ENCODE measurements around the gene NOM1. TPM values are rescaled to one million over a fixed set of nuclear protein-coding genes. Genes with fewer than 3 reads are reported as not detected.

The NOM1 gene
- total and polyA plus RNA-seq, 2 experiments from 2014 or later: 17.7 to 36.5 TPM

DNA sequence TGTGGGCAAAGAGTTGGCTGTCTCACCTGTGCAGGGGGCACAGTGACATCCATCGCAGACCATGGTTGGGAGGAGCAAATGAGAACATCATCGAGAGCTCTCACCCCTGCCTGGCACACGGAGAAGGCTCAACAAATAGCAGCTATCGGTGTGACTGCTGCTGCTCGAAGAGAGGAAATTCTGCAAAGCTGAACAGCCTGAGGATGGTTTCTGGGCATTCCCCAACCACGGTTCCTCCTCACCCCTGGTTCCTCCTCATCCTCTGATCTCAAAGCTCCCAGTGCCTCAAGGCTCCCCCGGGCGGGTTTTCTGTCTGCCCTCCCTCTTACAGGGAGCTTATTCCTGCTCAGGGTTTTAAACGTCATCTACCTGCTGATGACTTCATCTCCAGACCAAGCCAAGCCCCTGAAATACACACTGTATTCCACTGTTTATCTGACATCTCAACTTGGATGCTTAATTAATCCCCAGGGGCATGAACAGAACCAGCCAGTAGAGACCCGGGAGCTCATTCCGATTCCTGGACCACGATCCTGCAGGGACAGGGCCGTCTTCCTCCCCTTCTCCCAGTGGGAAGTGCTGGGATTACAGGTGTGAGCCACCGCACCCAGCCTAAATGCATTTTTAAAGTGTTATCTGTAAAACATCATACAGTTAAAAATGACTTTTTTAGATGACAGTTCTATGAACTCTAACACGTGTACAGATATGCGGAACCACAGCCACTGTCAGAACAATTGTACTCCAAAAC is 19.5 kb upstream of the NOM1 start:
- H3K4me1 ChIP-seq (ENCODE audit: insufficient read depth): no peaks in the 10 kb centered on the region
- H3K79me2 ChIP-seq (replicated peaks; ENCODE audit: insufficient read depth): no peaks in the 10 kb centered on the region
- ATAC-seq (peak; percentile 57; the same call in 2 of the 3 replicates), DNase-seq (ENCODE audit: low spot score) (peak; percentile 21)
- Mint-ChIP-seq H3K27ac (no peak overlapping the region), H3K4me3 (no peak overlapping the region), H3K27me3 (ENCODE audit: insufficient read depth, low read depth, poor library complexity) (peaks cover 3% of the 10 kb centered on the region), H3K4me1 (peaks cover 6% of the 10 kb centered on the region; the same call in 2 of the 3 replicates), H3K9me3 (no peaks in the 10 kb centered on the region), H3K36me3 (ENCODE audit: low read depth) (no peaks in the 10 kb centered on the region)
- no peaks in the 10 kb centered on the region for H3K36me3 ChIP-seq (ENCODE audit: insufficient read depth)
- no peaks in the 10 kb centered on the region for H3F3A ChIP-seq (replicated peaks; ENCODE audit: low read depth)
- H4K20me1 ChIP-seq (replicated peaks; ENCODE audit: insufficient read depth): no peaks in the 10 kb centered on the region
- no peak overlapping the region for H3K27ac ChIP-seq (ENCODE audit: low read depth)
- no peak overlapping the region for H3K4me3 ChIP-seq
- H3K9me2 ChIP-seq (ENCODE audit: insufficient read depth): no peaks in the 10 kb centered on the region
- H3K27me3 ChIP-seq (ENCODE audit: insufficient read depth): no peaks in the 10 kb centered on the region
- TF ChIP-seq, protein P1, sequence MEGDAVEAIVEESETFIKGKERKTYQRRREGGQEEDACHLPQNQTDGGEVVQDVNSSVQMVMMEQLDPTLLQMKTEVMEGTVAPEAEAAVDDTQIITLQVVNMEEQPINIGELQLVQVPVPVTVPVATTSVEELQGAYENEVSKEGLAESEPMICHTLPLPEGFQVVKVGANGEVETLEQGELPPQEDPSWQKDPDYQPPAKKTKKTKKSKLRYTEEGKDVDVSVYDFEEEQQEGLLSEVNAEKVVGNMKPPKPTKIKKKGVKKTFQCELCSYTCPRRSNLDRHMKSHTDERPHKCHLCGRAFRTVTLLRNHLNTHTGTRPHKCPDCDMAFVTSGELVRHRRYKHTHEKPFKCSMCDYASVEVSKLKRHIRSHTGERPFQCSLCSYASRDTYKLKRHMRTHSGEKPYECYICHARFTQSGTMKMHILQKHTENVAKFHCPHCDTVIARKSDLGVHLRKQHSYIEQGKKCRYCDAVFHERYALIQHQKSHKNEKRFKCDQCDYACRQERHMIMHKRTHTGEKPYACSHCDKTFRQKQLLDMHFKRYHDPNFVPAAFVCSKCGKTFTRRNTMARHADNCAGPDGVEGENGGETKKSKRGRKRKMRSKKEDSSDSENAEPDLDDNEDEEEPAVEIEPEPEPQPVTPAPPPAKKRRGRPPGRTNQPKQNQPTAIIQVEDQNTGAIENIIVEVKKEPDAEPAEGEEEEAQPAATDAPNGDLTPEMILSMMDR (conservative IDR thresholded peaks at IDR 0.05; ENCODE audit: low read depth in 2 of 2): no peak
- TF ChIP-seq EZH2phosphoT487 (IDR thresholded peaks at IDR 0.05; ENCODE audit: unreplicated experiment) (no peak), NANOG (IDR thresholded peaks at IDR 0.05; ENCODE audit: borderline replicate concordance) (no peak), EZH2 (IDR thresholded peaks at IDR 0.05; ENCODE audit: low read depth, unreplicated experiment) (no peak), STAT1 (IDR thresholded peaks at IDR 0.05; ENCODE audit: unreplicated experiment) (no peak), JUNB (IDR thresholded peaks at IDR 0.05; ENCODE audit: unreplicated experiment) (no peak)
- TF ChIP-seq, protein P2, sequence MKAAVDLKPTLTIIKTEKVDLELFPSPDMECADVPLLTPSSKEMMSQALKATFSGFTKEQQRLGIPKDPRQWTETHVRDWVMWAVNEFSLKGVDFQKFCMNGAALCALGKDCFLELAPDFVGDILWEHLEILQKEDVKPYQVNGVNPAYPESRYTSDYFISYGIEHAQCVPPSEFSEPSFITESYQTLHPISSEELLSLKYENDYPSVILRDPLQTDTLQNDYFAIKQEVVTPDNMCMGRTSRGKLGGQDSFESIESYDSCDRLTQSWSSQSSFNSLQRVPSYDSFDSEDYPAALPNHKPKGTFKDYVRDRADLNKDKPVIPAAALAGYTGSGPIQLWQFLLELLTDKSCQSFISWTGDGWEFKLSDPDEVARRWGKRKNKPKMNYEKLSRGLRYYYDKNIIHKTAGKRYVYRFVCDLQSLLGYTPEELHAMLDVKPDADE (IDR thresholded peaks at IDR 0.05): no peak
- TF ChIP-seq, protein P3, sequence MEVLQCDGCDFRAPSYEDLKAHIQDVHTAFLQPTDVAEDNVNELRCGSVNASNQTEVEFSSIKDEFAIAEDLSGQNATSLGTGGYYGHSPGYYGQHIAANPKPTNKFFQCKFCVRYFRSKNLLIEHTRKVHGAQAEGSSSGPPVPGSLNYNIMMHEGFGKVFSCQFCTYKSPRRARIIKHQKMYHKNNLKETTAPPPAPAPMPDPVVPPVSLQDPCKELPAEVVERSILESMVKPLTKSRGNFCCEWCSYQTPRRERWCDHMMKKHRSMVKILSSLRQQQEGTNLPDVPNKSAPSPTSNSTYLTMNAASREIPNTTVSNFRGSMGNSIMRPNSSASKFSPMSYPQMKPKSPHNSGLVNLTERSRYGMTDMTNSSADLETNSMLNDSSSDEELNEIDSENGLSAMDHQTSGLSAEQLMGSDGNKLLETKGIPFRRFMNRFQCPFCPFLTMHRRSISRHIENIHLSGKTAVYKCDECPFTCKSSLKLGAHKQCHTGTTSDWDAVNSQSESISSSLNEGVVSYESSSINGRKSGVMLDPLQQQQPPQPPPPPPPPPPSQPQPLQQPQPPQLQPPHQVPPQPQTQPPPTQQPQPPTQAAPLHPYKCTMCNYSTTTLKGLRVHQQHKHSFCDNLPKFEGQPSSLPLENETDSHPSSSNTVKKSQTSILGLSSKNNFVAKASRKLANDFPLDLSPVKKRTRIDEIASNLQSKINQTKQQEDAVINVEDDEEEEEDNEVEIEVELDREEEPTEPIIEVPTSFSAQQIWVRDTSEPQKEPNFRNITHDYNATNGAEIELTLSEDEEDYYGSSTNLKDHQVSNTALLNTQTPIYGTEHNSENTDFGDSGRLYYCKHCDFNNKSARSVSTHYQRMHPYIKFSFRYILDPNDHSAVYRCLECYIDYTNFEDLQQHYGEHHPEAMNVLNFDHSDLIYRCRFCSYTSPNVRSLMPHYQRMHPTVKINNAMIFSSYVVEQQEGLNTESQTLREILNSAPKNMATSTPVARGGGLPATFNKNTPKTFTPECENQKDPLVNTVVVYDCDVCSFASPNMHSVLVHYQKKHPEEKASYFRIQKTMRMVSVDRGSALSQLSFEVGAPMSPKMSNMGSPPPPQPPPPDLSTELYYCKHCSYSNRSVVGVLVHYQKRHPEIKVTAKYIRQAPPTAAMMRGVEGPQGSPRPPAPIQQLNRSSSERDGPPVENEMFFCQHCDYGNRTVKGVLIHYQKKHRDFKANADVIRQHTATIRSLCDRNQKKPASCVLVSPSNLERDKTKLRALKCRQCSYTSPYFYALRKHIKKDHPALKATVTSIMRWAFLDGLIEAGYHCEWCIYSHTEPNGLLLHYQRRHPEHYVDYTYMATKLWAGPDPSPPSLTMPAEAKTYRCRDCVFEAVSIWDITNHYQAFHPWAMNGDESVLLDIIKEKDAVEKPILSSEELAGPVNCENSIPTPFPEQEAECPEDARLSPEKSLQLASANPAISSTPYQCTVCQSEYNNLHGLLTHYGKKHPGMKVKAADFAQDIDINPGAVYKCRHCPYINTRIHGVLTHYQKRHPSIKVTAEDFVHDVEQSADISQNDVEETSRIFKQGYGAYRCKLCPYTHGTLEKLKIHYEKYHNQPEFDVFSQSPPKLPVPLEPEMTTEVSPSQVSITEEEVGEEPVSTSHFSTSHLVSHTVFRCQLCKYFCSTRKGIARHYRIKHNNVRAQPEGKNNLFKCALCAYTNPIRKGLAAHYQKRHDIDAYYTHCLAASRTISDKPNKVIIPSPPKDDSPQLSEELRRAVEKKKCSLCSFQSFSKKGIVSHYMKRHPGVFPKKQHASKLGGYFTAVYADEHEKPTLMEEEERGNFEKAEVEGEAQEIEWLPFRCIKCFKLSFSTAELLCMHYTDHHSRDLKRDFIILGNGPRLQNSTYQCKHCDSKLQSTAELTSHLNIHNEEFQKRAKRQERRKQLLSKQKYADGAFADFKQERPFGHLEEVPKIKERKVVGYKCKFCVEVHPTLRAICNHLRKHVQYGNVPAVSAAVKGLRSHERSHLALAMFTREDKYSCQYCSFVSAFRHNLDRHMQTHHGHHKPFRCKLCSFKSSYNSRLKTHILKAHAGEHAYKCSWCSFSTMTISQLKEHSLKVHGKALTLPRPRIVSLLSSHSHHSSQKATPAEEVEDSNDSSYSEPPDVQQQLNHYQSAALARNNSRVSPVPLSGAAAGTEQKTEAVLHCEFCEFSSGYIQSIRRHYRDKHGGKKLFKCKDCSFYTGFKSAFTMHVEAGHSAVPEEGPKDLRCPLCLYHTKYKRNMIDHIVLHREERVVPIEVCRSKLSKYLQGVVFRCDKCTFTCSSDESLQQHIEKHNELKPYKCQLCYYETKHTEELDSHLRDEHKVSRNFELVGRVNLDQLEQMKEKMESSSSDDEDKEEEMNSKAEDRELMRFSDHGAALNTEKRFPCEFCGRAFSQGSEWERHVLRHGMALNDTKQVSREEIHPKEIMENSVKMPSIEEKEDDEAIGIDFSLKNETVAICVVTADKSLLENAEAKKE (CRISPR knock-in tag; IDR thresholded peaks at IDR 0.05): no peak
- H3K4me2 ChIP-seq: no peak overlapping the region
- H2AFZ ChIP-seq: no peak overlapping the region

All from GM23338 (cell line).